Spleen (tissue), 11 donors: ENCODE data around the gene ACTC1. TPM values are rescaled to one million over a fixed set of nuclear protein-coding genes. Genes with fewer than 3 reads are reported as not detected.

Source experiments
- DNase-seq: peaks from one replicate; pipeline ENCODE4 v3.0.0-alpha.2; 2020
- H3K27ac ChIP-seq, 8 donors: fragments of 200-600 bp; sonication (generic) in 7 of 8; 1 replicate in 4 of 8; 2 replicates in 4 of 8; pipeline versions ENCODE4 v1.5.0 to v1.8.0; 2016 to 2021; ENCODE audit warnings: inconsistent platforms in 4 of 8, mild to moderate bottlenecking in 4 of 8, moderate library complexity in 1 of 8
- H3K27me3 ChIP-seq, 7 donors: fragments of 200-600 bp; sonication (generic) in 6 of 7; replicated peaks in 1 of 7; 1 replicate in 4 of 7; 2 replicates in 3 of 7; pipeline versions ENCODE4 v1.5.0 to v1.8.0; 2016 to 2021; ENCODE audit warnings: inconsistent platforms in 3 of 7, mild to moderate bottlenecking in 1 of 7
- H3K36me3 ChIP-seq, 6 donors: fragments of 200-600 bp; sonication (generic) in 5 of 6; 1 replicate in 4 of 6; 2 replicates in 2 of 6; pipeline versions ENCODE4 v1.5.0 to v1.8.0; 2016 to 2021; ENCODE audit warnings: inconsistent platforms in 2 of 6
- H3K4me1 ChIP-seq, 6 donors: fragments of 200-600 bp; sonication (generic) in 5 of 6; 1 replicate in 3 of 6; 2 replicates in 3 of 6; pipeline versions ENCODE4 v1.5.0 to v1.8.0; 2016 to 2021; ENCODE audit warnings: inconsistent platforms in 3 of 6
- H3K4me3 ChIP-seq, 8 donors: fragments of 200-600 bp; sonication (generic) in 7 of 8; 1 replicate in 4 of 8; 2 replicates in 4 of 8; pipeline versions ENCODE4 v1.5.0 to v1.8.0; 2016 to 2021; ENCODE audit warnings: inconsistent platforms in 4 of 8, mild to moderate bottlenecking in 4 of 8, moderate library complexity in 2 of 8
- H3K9me3 ChIP-seq, 8 donors: fragments of 200-600 bp; sonication (generic) in 7 of 8; 1 replicate in 4 of 8; 2 replicates in 4 of 8; pipeline versions ENCODE4 v1.5.0 to v1.8.0; 2016 to 2021; ENCODE audit warnings: inconsistent platforms in 4 of 8
- CTCF ChIP-seq, 11 experiments: fragments of 200-600 bp in 7 of 11; fragments of 450-650 bp in 4 of 11; sonication (generic) in 4 of 11; IDR thresholded peaks in 8 of 11; conservative IDR thresholded peaks in 3 of 11; 1 replicate in 7 of 11; 2 replicates in 4 of 11; pipeline versions ENCODE4 v1.4.0 to v1.8.0; 2016 to 2021; ENCODE audit warnings: antibody characterized with exemption in 11 of 11, inconsistent platforms in 4 of 11, mild to moderate bottlenecking in 1 of 11
- POLR2A ChIP-seq, 3 donors: fragments of 450-650 bp; IDR thresholded peaks; one replicate each; pipeline ENCODE4 v1.5.1; 2017; ENCODE audit warnings: antibody characterized with exemption in 3 of 3, mild to moderate bottlenecking in 1 of 3
- POLR2AphosphoS5 ChIP-seq, 3 donors: sonication (generic); formaldehyde crosslinking; IDR thresholded peaks; one replicate each; pipeline ENCODE4 v1.5.1; 2017; ENCODE audit warnings: antibody characterized with exemption in 3 of 3
- WGBS, 5 donors: extraction: QIAGEN DNeasy Blood & Tissue Kit in 3 of 5; methylation state at CpG; one replicate each; pipeline versions ENCODE4 v1.1.5 to v1.1.7; 2013 to 2018; 5-methylcytosine and 5-hydroxymethylcytosine counted together
- intact Hi-C: fragments of 100-400 bp; cut with DNase I; formaldehyde crosslinking; loops from one replicate; pipeline ENCODE4 v1.15.0; 2023; ENCODE audit warnings: low total_unique reads
- polyA plus RNA-seq, 3 donors: library from polyadenylated mRNA; stranded (reverse); fragments of 200-250 nt; gene quantifications; one replicate each; pipeline ENCODE4 v1.2.1, GENCODE V29; 2013
- total RNA-seq, 7 donors: library from RNA; depleted of rRNA in 3 of 7; stranded (reverse); fragments of >200 nt in 3 of 7; fragmentation: NEBNext Ultra II Directional in 4 of 7; extraction: Animal tissue kit (Norgen Biotek cat#: 25700) in 4 of 7; gene quantifications; one replicate each; pipeline versions ENCODE4 v1.1.0 to v1.2.1, GENCODE V29; 2016 to 2021
- donor health status: healthy with polysubstance abuse.
- donor health status: DM: no; HTN: no; CAD: no; lungs with moderate emphysema.
- donor health status: DM: no; HTN: no; CAD: no.
- donor health status: Bipolar disorder and iron deficiency.
- donor health status: healthy.
- donor health status: DM: no; HTN: no; CAD: no.
- donor health status: DM: yes; HTN: yes; CAD: no.

Gene ACTC1
- total and polyA plus RNA-seq, 10 donors: 0.32 to 2.8 (median 0.96) TPM

GRCh38 chr15:34799149-34800101 lies 4.1 kb upstream of the ACTC1 start:
- DNase-seq: no peak
- peaks cover 0 to 15% (median 4%) of the 10 kb centered on the region in 6 donors for H3K4me1 ChIP-seq
- H3K9me3 ChIP-seq: no peaks in the 10 kb centered on the region
- no peaks in the 10 kb centered on the region for H3K36me3 ChIP-seq
- intact Hi-C loops: no loop called here
- H3K4me3 ChIP-seq: no peak overlapping the region
- no peak for TF ChIP-seq POLR2AphosphoS5 (IDR thresholded peaks at IDR 0.05)
- TF ChIP-seq POLR2A (IDR thresholded peaks at IDR 0.05): no peak
- no peak for TF ChIP-seq CTCF (IDR thresholded peaks at IDR 0.05 in 8 of 11, conservative IDR thresholded peaks at IDR 0.05 in 3 of 11)
- WGBS, 5 donors: 42 to 56% (median 47%) methylated on average over 13 to 16 of the region's 16 CpGs
- peaks cover 0 to 63% (median 24%) of the 10 kb centered on the region in 7 donors for H3K27me3 ChIP-seq
- H3K27ac ChIP-seq: no peak overlapping the region

- no peaks in the 10 kb centered on the region for H3K36me3 ChIP-seq
- H3K4me3 ChIP-seq: no peak overlapping the region
- H3K4me1 ChIP-seq: peaks cover 0 to 15% (median 4%) of the 10 kb centered on the region in 6 donors
- H3K9me3 ChIP-seq: no peaks in the 10 kb centered on the region
- intact Hi-C loops: no loop called here
- DNase-seq: no peak
- H3K27ac ChIP-seq: no peak overlapping the region
- WGBS, 5 donors: 63 to 74% (median 71%) methylated on average over 5 of the region's 5 CpGs
- H3K27me3 ChIP-seq: peaks cover 0 to 88% (median 31%) of the 10 kb centered on the region in 7 donors
- TF ChIP-seq CTCF (IDR thresholded peaks at IDR 0.05 in 8 of 11, conservative IDR thresholded peaks at IDR 0.05 in 3 of 11) (no peak), POLR2A (IDR thresholded peaks at IDR 0.05) (no peak), POLR2AphosphoS5 (IDR thresholded peaks at IDR 0.05) (no peak)
These were observed 1.6 kb upstream of the ACTC1 start for GRCh38 chr15:34796847-34797435.

DNA sequence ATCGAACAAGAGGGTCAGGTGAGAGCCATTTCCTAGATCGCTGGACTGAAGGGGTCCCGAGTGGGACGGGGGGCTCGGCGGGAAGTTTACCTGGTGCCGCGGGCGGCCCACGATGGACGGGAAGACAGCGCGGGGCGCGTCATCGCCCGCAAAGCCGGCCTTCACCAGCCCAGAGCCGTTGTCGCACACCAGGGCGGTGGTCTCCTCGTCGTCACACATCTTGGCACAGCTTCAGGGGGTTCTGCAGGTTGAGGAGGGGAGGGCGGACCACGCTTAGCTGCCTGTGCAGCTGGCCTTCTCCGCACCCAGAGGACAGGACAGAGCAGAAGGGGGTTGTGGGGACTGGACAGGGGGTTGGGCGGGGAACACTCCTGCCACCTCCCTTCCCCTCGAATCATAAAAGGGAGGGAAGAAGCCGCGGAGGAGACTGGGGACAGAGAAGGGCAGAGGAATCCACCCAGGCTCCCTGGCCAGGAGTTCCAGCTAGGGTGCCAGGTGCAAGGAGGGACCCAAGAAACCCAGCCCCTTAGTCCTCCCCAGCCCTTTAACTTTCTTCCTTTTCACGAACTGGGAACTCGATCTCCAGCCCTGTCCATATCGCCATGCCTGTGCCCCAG lies 651 bp downstream of the ACTC1 start:
- TF ChIP-seq CTCF (IDR thresholded peaks at IDR 0.05 in 8 of 11, conservative IDR thresholded peaks at IDR 0.05 in 3 of 11) (no peak), POLR2A (IDR thresholded peaks at IDR 0.05) (no peak), POLR2AphosphoS5 (IDR thresholded peaks at IDR 0.05) (no peak)
- no peak for DNase-seq
- Histone ChIP-seq H3K9me3 (no peaks in the 10 kb centered on the region), H3K27ac (no peak overlapping the region), H3K36me3 (no peaks in the 10 kb centered on the region), H3K4me1 (peaks cover 0 to 14% (median 4%) of the 10 kb centered on the region in 6 donors), H3K4me3 (no peak overlapping the region), H3K27me3 (peaks cover 0 to 74% (median 31%) of the 10 kb centered on the region in 7 donors)
- 21 to 36% (median 28%) methylated on average over 27 to 33 of the region's 33 CpGs for WGBS, 5 donors
- intact Hi-C loops: no loop called here
